ENCODE results near the gene SEMA3F.

SEMA3F gene

GRCh38 chr3:50160561-50160983 is 5.4 kb downstream of the SEMA3F start:
- Histone ChIP-seq H3K4me3 (ENCODE audit: insufficient read depth, low read length, poor library complexity, severe bottlenecking) (no peak overlapping the region), H3K4me2 (ENCODE audit: low read depth, low read length, poor library complexity, severe bottlenecking) (no peak overlapping the region), H3K36me3 (ENCODE audit: low read length) (no peaks in the 10 kb centered on the region), H2AFZ (ENCODE audit: low read depth, low read length, severe bottlenecking) (no peak overlapping the region), H3K27me3 (ENCODE audit: low read length) (no peaks in the 10 kb centered on the region), H3K9me2 (replicated peaks; ENCODE audit: insufficient read depth, low read length) (no peaks in the 10 kb centered on the region), H3K9me3 (ENCODE audit: insufficient read depth, low read length) (no peaks in the 10 kb centered on the region), H3K27ac (ENCODE audit: low read depth, low read length) (no peak overlapping the region), H3F3A (ENCODE audit: insufficient read depth) (no peaks in the 10 kb centered on the region), H4K20me1 (ENCODE audit: low read depth, low read length) (no peaks in the 10 kb centered on the region), H3K9ac (ENCODE audit: low read length) (no peak overlapping the region), H3K79me2 (ENCODE audit: insufficient read depth, low read length) (no peaks in the 10 kb centered on the region)
- no peak for TF ChIP-seq CTCF (IDR thresholded peaks at IDR 0.05; ENCODE audit: insufficient read depth, low read length, poor library complexity, severe bottlenecking)
- no peak for TF ChIP-seq EZH2phosphoT487 (conservative IDR thresholded peaks at IDR 0.05; ENCODE audit: low read length)

DNA sequence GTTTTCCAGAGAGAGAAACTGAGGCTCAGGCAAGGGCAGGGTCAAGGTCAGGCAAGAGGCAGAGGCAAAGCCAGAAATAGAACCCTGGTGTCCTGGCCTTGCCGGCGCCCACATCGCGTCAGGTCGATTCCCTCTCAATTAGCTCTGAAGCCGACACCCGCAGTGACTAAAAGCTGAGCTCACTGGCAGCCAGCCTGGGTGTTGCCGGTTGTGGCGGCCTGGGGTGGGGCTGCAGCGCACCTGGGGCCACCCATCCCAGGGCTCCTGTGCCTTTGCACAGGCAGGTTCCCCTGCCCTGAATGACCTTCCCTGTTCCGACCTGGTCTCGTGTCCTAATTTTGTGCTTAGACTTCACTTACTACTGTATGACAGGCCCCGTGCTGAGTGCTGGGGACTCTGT is 6.2 kb downstream of the SEMA3F start:
- no peaks in the 10 kb centered on the region for H4K20me1 ChIP-seq (ENCODE audit: low read depth, low read length)
- no peaks in the 10 kb centered on the region for H3F3A ChIP-seq (ENCODE audit: insufficient read depth)
- H2AFZ ChIP-seq (ENCODE audit: low read depth, low read length, severe bottlenecking) = no peak overlapping the region
- H3K27me3 ChIP-seq (ENCODE audit: low read length) = no peaks in the 10 kb centered on the region
- H3K9me3 ChIP-seq (ENCODE audit: insufficient read depth, low read length) = no peaks in the 10 kb centered on the region
- H3K79me2 ChIP-seq (ENCODE audit: insufficient read depth, low read length) = no peaks in the 10 kb centered on the region
- no peaks in the 10 kb centered on the region for H3K36me3 ChIP-seq (ENCODE audit: low read length)
- no peak overlapping the region for H3K4me3 ChIP-seq (ENCODE audit: insufficient read depth, low read length, poor library complexity, severe bottlenecking)
- no peaks in the 10 kb centered on the region for H3K9me2 ChIP-seq (replicated peaks; ENCODE audit: insufficient read depth, low read length)
- H3K4me2 ChIP-seq (ENCODE audit: low read depth, low read length, poor library complexity, severe bottlenecking) = no peak overlapping the region
- TF ChIP-seq CTCF (IDR thresholded peaks at IDR 0.05; ENCODE audit: insufficient read depth, low read length, poor library complexity, severe bottlenecking) (no peak), EZH2phosphoT487 (conservative IDR thresholded peaks at IDR 0.05; ENCODE audit: low read length) (no peak)
- H3K9ac ChIP-seq (ENCODE audit: low read length) = no peak overlapping the region
- H3K27ac ChIP-seq (ENCODE audit: low read depth, low read length) = no peak overlapping the region

DNA sequence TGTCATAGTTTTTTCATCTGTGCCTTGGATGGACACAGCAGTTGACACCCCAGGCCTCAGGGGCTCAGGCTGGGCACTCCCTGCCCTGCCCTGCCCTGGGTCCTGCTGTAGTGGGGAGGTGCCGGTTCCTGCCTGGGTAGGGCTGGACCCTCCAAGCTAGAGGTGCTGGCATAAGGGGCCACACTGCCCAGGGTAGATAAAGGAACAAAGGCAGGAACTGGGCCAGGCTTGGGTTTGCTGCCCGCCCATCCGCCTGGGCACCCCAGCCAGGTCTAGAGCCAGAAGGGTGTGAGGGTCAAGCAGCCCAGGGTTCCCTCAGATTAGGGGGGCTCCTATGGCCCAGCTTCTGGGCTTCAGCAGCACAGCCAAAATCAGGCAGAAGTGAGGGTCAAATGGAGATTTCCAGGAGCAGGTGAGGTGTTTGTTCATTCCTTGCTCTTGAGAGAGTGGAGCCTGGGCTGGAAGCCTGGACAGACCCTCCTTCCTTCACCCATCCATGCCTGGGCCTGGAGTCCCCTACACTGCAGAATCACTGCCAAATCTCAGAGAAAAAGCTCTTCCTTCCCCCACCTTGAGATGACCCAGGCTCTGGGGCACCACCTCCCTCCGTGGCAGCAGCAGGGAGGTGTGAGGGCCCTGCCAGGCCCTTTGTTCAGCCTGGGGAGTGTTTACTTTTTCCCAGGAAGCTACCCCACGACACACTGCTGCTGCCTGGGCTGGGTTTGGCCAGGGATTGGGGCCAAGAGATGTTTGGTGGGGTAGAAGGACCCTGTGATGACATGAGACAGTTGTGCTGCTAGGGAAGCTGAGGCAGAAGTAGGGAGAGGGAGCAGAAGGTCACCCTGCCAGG is 7.1 kb downstream of the SEMA3F start:
- Histone ChIP-seq H3K9me3 (ENCODE audit: insufficient read depth, low read length) (no peaks in the 10 kb centered on the region), H3K36me3 (ENCODE audit: low read length) (no peaks in the 10 kb centered on the region), H3K79me2 (ENCODE audit: insufficient read depth, low read length) (no peaks in the 10 kb centered on the region), H3K9ac (ENCODE audit: low read length) (no peak overlapping the region), H3K27ac (ENCODE audit: low read depth, low read length) (no peak overlapping the region), H3F3A (ENCODE audit: insufficient read depth) (no peaks in the 10 kb centered on the region), H3K4me2 (ENCODE audit: low read depth, low read length, poor library complexity, severe bottlenecking) (no peak overlapping the region), H2AFZ (ENCODE audit: low read depth, low read length, severe bottlenecking) (no peak overlapping the region), H3K27me3 (ENCODE audit: low read length) (no peaks in the 10 kb centered on the region), H3K4me3 (ENCODE audit: insufficient read depth, low read length, poor library complexity, severe bottlenecking) (no peak overlapping the region), H3K9me2 (replicated peaks; ENCODE audit: insufficient read depth, low read length) (no peaks in the 10 kb centered on the region), H4K20me1 (ENCODE audit: low read depth, low read length) (no peaks in the 10 kb centered on the region)
- TF ChIP-seq EZH2phosphoT487 (conservative IDR thresholded peaks at IDR 0.05; ENCODE audit: low read length) (no peak), CTCF (IDR thresholded peaks at IDR 0.05; ENCODE audit: insufficient read depth, low read length, poor library complexity, severe bottlenecking) (no peak)

All from SU-DHL-6 (cell line).